ENCODE data around the gene IL17C. TPM values are rescaled to one million over a fixed set of nuclear protein-coding genes. Genes with fewer than 3 reads are reported as not detected.

The IL17C gene
- total RNA-seq, 1 donor from 2014 or later: 0.25 TPM

DNA sequence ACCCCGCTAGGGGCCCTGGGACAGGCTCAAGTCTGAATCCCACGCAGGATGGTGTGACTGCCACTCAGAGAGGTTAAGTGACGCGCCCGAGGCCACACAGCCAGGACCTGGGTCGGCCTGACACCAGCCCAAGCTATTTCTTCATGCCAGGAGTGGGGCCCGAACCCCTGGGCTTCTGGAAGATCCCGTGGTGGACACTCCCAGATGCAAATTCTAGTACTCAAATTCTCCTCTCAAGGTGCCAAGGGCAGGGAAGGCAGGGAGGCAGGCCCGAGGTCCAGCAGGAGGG is 5.2 kb downstream of the IL17C start:
- intact Hi-C loops (cut with micrococcal nuclease): no loop called here

GRCh38 chr16:88645455-88645854 is 7.1 kb downstream of the IL17C start:
- intact Hi-C loops (cut with micrococcal nuclease): no loop called here

DNA sequence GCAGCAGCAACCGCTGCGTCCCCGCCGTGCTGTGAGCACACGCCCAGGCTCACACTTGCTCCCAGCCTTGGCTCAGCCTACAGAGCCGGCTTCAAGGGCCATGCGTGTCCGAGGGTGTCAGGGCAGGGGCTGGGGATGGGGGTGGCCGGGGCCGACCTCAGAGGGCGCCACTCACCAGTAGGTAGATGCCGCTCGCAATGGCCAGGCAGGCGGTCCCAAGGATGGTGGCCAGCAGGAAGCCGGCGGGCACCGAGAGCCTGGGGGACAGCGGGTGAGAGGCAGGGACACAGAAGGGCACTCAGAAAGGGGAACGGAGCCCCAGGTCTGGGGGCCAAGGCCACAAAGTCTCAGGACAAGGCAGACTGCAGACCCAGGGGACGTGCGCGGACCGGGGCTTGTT is 7.6 kb downstream of the IL17C start:
- intact Hi-C loops (cut with micrococcal nuclease): no loop called here

DNA sequence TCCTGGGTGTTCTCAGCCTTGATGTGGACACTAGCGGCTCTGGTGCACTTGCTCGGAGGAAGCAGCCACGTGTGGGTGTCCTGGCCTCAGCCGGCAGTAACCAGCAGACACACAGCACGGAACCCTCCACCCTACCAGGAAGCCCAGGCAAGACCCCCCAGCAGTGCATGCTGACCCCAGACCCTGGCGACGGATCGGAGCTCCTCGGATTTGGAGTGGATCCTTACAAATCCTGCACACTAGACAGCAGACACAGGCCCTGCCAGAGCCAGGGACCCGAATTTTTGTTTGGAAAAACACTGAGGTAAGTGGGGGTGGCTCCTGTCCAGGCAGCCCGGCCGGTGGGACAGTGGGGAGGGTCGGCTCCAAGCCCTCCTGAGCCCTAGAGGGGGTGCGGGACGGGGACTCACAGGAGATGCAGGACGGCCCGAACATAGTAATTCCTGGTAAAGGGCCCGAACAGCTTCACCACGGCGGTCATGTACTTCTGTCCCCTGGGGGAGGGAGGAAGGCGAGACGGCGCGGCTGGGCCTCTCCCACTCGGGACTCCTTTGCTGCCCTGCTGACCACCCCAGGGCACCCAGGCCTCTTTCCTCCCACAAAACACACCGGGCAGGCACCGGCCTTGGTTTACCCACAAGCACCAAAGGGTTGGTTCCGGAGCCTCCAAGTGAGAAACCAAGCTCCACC is 8.1 kb downstream of the IL17C start:
- intact Hi-C loops (cut with micrococcal nuclease): no loop called here

GRCh38 chr16:88647178-88648070 is 9.1 kb downstream of the IL17C start:
- intact Hi-C loops (cut with micrococcal nuclease): no loop called here

DNA sequence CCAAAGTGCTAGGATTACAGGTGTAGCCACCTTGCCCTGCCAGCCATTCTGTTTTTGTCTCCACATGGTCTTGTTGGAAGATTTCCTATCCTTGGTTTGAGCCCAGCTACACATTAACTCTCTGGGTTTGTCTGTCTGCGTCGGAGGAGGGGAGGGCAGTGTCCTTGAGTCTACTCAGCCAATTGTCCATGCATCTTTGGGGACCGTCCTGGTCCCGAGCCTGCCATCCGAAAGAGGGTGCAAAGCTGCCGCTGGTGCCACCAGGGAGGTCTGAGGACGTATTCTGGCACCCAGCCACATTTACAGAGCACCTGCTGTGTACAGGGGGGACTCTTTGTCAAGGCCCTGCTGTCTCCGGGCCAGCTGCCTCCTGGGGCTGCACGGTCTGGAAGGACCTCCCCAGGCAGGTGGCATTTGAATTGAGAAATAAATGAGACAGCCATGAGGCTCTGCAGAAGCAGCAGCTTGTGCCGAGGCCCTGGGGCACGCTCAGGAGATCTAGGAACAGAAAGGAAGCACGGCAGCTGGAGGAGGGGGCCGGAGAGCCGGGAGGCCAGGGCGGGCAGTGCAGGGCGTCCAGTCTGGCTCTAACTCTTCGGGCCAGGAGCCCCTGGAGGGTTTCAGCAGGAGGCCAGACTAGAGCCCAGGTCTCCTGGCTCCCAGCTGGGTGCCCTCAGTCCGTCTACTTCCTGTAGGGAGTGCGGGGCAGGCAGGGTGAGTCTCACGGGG is 11.0 kb downstream of the IL17C start:
- intact Hi-C loops (cut with micrococcal nuclease): no loop called here

GRCh38 chr16:88649924-88650748 is 11.8 kb downstream of the IL17C start:
- intact Hi-C loops (cut with micrococcal nuclease): loop anchor here (2.0 kb wide), 1 partner anchor 15 kb away; no protein-coding TSS in a partner anchor

GRCh38 chr16:88650749-88651275 is 12.4 kb downstream of the IL17C start, which contains the start of gene CYBA:
Gene CYBA, minus strand, starts transcription at chr16:88651053. Its CDS starts 40 bp downstream, at chr16:88651013.
- intact Hi-C loops (cut with micrococcal nuclease): loop anchor here (1.0 to 2.0 kb wide), 4 partner anchors 12 to 50 kb away; partner anchors contain the start of genes MVD and SNAI3

- intact Hi-C loops (cut with micrococcal nuclease): loop anchor here (1.0 to 2.0 kb wide), 4 partner anchors 12 to 50 kb away; partner anchors contain the start of genes MVD and SNAI3
Observed at GRCh38 chr16:88651276-88651988, 13.1 kb downstream of the IL17C start.

DNA sequence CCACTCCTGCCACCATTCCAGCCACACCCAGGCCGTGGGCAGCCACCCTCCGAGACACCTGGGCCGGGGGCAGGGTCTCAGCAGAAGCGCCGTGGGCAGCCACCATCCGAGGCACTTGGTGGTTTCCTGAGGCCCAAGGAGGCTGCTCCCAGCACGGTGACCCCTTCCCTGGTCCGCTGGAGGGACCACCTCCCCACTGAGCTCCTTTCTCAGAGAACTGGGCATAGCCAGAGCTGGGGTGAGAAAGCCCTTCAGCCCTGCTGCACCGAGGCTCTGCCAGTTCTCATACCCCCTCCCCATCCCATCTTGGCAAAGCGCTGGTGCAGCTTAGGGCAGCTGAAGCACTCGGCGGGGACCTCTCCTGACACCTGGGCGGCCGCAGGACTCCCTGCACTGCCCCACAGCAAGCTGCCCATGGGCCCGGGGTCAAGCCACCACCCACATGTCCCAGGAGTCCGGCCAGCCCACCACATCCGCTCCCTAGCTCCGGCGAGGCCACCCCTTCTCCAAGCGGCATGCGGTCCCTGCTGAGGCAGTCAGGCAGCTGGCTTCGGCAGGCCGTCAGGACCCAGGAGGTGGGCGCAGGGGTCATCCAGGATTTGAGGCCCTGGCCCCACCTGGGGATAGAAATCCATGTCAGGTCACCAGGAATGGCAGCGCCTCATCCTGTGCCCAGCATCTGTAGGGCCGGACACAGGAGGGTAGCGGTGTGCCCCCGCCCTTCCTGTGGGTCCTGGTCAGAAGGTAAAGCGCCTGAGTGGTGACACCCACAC is 13.8 kb downstream of the IL17C start:
- intact Hi-C loops (cut with micrococcal nuclease): loop anchor here (1.0 to 2.0 kb wide), 4 partner anchors 11 to 49 kb away; partner anchors contain the start of genes MVD and SNAI3

- intact Hi-C loops (cut with micrococcal nuclease): no loop called here
Observed at GRCh38 chr16:88652762-88653063, 14.3 kb downstream of the IL17C start.

DNA sequence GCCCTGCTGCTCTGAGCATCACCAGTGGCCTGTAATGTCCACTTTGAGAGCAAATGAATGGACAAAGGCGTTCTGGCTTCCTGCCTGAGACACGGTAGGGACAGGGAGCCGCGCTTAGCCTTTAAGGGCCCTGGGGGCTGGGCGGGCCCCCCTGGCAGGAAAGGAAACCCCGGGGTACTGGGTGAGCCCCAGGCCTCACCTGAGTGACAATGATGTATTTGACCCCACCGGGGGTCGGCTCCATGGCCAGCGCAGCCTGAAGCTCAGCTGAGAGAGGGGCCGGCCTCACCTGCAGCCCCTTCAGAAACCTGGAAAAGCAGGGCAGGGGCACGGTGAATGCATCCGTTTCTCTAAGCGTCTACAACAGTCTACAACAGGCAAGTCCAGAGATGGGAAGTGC is 14.7 kb downstream of the IL17C start:
- intact Hi-C loops (cut with micrococcal nuclease): no loop called here

- intact Hi-C loops (cut with micrococcal nuclease): no loop called here
Observed at GRCh38 chr16:88653596-88654362, 15.4 kb downstream of the IL17C start.

DNA sequence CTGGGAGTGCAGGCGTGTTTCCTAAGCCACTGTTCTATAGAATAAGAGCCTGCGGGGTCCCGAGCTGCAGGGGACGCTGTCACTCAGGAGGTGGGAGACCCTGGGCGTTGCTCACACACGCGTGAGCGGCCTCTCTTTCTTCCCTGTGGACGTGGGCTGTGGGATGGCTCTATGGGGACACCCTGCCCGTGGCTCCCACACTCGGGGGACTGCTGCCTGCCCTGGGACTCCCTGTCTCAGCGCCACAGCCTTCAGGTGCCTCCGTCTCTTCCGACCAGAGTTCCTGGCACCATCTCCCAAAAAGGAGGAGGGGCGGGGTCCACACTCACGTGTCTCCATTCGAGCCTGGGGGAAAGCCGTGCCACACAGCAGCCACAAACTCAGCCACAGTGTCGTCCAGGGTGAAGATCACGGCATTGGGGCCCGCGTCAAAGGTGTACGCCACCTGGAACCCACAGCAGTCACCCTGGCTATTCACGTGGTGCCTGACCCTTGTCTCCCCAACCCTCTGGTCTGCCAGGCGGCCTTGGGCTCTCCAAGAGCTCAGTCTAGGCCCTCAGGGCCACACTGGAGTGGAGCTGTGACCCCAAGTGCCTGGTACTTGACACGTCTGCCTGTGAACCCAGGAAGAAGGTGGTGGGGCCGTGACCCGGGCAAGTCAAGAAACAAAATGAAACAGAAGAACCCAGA is 16.1 kb downstream of the IL17C start:
- intact Hi-C loops (cut with micrococcal nuclease): no loop called here

DNA sequence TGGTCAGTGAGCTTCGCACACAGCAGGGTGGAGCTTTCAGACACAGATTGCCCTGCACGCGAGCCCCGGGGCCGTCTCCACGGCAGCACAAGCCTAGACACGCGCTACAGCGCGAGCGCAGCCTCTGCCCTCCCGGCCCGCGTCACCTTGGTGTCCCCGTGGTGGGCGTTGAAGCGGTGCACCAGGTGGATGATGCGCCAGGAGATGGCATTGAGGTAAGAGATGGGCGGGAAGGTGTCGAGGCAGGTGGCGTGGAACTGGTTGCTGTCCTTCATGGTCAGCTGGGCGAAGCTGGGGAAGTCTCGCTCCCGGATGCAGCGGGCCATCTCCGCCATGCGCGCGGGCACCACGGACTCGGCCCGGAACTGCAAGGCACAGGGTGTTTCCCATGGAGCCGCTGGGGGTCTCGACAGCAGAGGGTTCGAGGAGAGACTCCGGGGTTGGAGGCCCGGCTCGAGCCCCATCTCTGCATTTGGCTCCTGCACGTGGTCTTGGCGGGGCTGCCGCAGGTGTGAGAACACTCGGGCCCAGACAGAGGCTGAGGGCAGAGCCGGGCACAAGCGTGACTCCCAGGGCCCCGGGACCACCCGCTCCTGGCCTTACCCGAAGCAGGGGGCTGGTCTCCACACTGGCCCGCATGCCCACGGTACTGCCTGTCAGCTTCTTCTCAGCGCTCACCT is 16.8 kb downstream of the IL17C start:
- intact Hi-C loops (cut with micrococcal nuclease): no loop called here

DNA sequence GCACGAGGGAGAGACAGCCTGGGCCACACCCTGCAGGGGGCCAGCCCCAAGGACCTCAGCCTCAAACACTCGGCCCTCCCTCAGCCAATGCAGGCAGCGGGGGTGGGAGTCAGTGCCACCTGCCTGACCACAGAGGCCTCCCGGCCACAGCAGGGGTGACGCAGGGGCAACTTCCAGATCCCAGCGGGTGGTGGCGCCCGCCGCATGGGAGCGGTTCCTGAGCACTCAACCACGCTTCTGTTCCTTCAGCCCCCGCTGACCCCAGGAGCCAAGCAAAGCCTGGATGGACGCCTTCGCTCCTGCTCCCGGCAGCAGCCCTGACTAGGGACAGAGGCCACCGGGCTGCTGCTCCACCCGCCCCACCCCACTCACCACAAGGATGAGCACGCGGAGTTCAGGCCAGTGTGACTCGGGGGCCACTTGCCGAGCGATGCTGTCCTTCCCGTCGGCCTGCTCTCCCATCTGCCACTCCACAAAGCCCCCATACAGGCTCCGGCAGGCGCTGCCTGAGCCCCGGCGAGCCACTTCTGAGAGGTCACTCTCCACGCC is 17.4 kb downstream of the IL17C start:
- intact Hi-C loops (cut with micrococcal nuclease): no loop called here
